GM18909 (cell line): ENCODE data around the gene PHF2.

Source experiments
- ATAC-seq: cut with Tn5 transposase; IDR thresholded peaks from one replicate; pipeline ENCODE4 v1.9.1; 2021; ENCODE audit warnings: mild to moderate bottlenecking; ENCODE audit not compliant: unreplicated experiment, poor library complexity

PHF2 gene

DNA sequence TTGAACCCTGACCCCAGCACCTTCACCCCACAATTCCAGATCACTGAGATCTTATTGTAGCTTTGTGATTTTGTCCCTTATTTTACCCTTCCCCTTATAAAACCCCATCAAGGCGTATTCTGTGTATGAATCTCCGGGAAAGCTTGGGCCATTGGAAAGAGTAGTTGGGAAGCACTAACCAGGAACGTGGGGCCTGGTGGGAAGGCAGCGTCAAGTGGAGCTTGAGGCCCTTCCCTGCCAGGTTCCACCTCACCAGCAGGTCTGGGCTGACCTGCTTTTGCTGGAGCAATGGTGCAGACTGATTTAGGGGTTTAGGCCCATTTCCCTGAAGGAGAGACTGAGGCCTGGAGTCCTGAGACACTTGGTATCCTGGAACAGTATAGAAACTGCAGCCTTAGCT is 9.3 kb downstream of the PHF2 start:
- ATAC-seq, result no peak

DNA sequence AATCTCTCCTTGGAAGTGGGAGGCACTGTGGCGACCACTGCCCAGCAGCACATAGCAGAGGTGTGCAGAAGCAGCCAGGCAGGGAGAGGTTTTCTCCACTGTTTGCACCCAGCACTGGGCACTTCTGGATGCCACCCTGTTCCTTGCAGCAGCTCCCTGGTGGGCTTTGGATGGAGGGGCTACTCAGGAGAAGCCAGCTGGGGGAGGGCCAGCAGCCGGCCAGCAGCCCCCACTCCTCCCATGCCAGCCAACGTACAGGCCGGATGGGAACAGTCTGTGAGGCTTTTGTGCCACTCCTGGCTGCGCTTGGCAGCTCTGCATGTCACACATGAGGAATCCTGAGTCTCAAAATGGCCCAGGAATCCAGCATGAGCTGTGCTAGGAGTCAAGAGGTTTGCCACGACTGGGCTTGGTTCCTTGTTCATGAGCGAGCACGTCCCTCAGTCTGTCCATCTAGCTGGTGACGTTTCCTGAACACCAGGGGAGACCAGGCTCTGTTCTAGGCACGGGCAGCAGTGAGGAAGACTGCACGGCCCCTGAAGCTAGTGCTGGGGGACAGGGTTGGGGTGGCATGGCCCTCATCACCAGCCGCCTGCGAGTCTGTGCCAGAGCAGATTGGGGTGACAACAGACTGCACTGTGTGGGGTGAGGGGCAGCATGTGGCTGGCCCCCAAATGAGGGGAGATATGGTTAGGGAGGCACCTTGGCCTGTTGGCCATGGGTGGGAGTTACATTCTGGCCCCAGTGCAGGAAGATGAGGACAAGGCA is 10.1 kb downstream of the PHF2 start:
- ATAC-seq, result no peak

GRCh38 chr9:93587284-93587650 is 10.9 kb downstream of the PHF2 start:
- ATAC-seq, result no peak

DNA sequence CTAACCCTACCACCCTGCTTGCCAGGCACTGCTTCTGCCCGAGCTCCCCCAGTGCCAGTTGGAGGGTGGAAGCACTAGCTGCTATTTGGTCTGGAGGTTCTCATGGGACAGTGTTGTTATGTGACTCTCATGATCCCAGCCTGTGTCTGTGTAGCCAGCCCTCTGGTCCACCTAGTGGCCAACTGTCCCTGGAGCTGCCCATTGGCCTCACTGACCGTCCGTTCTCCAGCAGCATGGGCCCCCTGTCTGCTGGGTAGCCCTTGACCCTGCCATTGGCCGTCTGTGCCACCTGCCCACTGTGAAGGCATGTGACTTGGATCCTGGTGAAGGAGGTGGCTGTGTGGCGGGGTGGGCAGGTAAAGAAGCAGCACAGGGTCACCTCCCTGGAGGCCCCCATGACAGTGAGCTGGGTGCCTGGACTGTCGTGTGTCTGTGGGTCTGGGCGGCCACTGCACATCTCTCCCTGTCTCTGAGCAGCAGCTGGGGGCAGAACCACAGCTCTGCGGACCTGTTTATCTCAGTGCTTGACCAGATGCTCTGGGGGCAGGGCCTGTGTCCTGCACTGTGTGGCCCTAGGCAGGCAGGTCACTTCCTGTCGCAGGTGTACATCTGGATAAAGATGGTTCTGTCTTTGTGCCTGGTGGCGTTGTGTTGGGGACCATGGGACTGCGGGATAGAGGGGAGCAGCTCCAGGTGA is 11.4 kb downstream of the PHF2 start:
- ATAC-seq, result no peak

DNA sequence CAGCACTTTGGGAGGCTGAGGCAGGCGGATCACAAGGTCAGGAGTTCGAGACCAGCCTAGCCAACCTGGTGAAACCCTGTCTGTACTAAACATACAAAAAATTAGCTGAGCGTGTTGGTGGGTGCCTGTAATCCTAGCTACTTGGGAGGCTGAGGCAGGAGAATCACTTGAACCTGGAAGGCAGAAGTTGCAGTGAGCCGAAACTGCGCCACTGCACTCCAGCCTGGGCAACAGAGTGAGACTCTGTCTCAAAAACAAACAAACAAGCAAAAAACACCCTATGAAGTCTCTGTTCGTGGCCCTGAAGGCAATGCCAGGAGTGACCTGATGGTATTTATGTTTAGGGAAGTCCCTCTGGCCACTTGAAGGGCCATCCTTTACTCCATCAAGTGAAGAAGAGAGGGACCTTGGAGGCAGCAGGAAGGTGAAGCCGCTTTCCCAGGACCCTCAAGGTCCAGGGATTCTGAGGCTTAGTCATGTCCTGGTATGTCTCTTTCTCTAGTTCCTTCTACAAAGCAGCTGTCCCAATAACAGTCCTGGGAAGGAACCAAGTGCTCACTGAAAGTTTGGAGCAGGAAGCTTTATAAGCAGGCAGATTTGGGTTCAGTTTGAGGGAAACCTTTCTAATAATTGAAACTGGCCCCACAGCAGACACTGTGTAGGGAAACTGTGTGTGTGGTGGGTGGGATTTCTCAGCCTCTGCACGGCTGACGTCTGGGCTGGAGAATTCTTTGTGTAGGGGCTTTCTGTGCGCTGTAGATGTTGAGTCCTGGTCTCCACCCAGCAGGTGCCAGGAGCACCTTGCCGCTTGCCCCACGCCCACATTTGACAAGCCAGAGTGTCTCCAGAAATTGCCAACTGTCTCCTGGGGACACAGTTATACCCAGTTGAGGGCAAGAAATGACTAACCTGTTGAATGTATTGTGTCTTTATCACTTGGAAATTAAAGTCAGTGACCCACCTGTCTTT is 12.5 kb downstream of the PHF2 start:
- ATAC-seq, result no peak

GRCh38 chr9:93589688-93590087 is 13.3 kb downstream of the PHF2 start:
- no peak for ATAC-seq

DNA sequence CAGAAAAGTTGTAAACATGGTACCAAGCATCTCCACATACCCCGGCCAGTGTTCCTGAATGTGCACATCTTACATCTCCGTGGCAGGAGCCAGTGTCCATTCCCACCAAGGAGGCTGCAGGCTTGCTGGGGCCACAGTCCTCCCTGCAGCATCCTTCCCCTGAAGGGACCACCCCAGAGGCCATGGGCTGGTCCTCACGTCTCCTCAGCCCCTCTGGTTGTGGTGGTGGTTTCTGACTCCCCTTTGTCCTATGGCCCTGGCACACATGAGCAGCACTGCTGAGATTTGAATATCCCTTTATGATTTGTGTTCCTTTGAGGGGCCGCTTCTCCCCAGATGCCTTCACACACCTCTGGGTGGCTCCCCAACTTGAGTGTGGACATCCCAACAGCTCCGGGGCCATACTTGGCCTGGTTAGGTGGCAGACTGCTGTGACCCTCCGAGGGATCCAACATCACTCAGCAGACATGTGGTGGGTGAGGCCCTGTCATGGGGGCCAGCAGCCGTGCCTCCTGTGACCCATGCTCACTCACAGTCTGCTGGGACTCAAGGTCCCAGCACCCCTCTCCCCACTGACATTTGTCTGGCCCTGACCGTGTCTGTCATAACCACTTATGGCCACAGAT is 14.3 kb downstream of the PHF2 start:
- no peak for ATAC-seq

DNA sequence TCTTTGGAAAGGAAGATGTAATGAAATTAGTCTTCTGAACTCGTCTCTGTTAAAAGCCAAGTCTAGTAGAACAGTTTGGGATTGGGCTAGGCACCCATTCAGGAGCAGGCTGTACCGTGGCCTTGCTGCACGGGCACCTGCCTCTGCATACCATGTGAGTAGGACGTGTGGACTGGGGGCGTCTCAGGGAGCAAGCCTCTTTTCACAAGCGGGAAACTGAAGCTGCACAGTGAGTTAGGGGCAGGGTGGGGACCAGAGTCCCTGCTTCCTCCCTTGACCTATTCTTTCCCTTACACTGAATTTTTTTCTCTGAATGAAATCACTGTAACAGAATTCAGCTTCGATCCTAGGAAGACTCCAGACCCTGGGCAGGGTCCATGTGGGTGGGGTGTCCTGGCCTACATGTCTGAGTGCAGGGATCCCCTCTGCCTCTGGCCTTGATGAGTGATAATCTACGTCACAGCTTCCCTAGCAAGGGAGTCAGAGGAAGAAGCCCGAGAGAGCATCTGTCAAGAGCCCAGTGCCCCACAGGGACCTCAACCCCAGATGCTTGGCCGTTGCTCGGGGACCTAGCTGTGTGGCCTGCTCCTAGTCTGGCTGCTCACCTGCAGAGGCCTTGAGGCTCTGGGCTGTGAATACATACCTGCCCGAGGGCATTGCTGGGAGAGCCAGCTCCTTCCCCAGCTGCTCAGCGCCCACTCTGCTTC is 15.1 kb downstream of the PHF2 start:
- no peak for ATAC-seq

GRCh38 chr9:93592008-93592642 is 15.7 kb downstream of the PHF2 start:
- no peak for ATAC-seq

GRCh38 chr9:93592643-93593021 is 16.2 kb downstream of the PHF2 start:
- no peak for ATAC-seq

DNA sequence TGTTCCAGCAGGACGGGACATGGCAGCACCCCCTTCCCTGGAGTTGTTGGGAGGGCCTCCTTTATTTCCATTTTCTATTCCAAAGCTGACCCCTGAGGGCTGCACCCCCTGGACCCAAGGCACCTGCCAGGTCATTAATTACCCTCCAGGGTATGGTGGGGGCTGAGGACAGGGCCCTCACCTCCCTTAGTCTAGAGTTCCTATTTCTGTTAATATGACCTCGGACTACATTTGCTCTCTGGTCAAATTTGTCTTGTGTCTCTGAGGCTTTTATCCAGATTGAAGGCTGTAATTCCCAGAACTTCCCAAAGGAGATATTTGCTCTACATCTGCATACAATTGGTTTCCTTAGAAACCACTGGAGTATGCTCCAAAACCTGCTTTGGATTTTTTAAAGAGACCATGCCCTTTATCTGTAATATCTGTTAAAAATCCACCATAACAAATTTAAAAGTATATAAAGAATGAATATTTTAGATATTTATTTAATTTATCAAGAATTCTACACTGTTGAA is 16.8 kb downstream of the PHF2 start:
- no peak for ATAC-seq

DNA sequence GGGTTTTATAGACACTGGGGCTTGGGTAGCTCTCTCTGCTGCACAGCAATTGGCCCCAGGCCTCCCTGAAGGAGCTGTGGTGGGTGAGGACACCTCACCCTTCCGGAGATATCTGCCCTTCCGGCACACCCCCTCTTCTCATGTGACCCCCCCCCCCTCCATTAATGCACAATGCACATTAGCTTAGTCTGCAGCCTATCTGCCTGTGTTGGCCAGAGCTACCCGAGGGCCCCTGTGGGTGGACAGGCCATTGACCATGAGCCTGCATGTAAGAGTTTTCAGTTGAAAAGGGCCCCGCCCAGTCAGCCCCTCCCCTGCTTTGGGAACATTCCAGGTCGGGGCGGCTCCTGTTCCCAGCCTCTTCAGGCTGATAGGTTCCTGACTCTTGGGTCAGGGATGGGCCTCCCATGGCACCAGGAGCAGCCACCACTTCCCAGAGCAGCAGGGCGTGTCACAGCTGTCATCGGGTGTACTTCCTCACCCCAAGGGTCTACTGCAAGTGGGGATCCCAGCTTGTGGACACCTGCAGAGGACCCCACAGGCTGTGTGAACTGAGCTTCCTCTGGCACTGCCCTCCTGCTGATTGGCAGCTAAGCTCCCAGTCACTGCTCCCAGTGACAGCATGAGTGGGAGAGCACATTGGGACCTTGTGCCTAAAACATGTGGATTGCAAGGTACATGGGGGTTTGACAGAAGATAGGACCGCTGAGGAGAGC is 17.8 kb downstream of the PHF2 start:
- no peak for ATAC-seq

DNA sequence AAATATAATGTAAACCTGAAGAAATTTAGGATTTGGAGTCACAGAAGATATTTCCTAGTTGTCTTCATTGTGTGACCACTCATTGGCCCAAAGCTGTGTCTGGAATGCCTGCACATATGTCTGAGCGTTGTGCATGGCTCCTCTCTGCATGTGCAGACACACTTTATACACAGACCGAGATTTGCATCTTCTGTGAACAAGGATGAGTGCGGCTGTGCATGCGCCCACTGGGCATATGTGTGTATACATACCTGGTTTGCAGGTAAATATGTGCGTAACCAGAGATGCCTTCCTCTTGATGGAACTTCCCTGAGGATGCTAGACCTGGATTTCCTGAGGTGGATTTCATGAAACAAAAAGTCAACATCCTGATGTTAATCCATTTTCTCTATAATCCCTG is 19.1 kb downstream of the PHF2 start:
- ATAC-seq, result no peak

DNA sequence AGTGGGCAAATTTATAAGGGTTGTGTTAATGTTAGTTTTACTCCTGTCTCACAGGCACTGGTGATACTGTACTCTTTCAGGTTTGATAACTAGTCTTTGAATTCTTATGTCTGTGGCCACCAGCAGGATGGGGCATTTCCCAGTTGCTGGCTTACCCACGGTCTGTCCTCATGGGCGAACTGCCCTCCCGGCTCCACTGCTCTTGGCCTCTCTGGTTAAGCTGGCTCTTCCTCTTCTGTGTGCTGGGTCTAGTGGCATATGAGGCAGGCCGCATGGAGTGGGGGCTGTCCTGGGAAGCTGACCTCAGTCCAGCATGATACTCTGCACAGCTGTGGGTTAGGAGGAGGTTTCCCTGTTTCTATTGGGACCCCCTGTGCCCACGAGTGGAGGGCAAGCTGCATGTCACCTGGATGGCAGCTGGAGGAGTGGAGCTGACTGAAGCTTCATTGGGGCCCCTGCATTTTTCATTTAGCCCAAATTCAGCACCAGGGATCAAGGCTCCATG is 19.5 kb downstream of the PHF2 start:
- ATAC-seq, result no peak

DNA sequence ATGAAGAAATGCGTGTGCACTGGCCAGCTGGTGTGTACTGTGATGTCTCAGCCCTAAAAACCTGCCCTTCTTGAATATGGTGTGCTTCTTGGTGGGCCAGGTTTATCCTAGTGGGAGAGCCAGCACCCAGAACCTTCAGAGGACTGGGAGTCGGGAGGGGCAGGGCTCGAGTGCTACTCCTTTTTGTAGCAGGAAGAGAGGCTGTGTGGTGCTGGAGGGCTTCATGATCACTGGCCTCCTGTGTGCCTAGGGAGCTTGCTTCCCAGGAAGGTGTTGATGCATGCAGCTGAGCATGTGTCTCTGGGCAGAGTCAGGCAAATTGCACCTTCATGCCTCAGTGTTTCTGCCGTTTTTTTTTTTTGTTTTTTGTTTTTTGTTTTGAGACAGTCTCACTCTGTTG is 20.0 kb downstream of the PHF2 start:
- ATAC-seq, result no peak

DNA sequence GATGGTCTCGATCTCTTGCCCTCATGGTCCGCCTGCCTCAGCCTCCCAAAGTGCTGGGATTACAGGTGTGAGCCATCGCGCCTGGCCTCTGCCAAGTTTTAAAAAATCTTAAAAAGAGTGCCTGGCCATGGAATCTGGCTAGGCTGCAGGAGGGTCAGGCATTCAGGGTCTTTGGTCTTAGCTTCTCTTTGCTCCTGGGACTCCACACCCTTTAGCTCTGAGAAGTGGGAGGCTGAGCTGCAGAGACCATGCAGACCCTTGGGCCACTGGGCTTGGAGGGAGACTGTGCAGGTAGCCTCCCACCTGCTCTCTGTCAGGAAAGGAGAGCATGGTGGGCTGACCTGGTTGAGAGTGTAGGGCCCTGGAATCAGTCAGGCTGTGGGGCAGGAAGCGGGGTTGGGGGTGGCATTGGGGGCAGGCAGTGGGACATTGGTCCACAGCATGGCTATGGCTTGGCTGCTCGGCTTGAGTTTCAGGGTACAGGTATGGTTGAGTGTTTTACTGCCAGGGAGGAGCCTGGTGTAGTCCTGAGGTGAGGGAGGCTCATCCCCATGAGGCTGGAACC is 20.8 kb downstream of the PHF2 start:
- ATAC-seq, result no peak

- no peak for ATAC-seq
Measured at GRCh38 chr9:93597871-93598646, 21.7 kb downstream of the PHF2 start.
